ENCODE results near the gene LHB.

- TF ChIP-seq CTCF (IDR thresholded peaks at IDR 0.05) = peak; percentile 64 to 79 (median 67)
- TF ChIP-seq POLR2AphosphoS5 (IDR thresholded peaks at IDR 0.05) = no peak
These were observed 45.9 kb downstream of the LHB start for GRCh38 chr19:48970923-48971395.

All from breast epithelium (tissue), 3 donors.